Cardiac fibroblast (primary cell): ENCODE data around the gene BNIPL.

Source experiments
- DNase-seq, 2 donors: peaks; one replicate each; pipeline versions ENCODE4 v3.0.0 to v3.0.0-alpha.2; 2010; ENCODE audit warnings: low read depth in 2 of 2
- H3K4me3 ChIP-seq, 2 donors: replicated peaks in 1 of 2; 1 replicate in 1 of 2; 2 replicates in 1 of 2; pipeline ENCODE4 v1.5.1; 2011; ENCODE audit warnings: low read depth in 2 of 2, low read length in 2 of 2, mild to moderate bottlenecking in 2 of 2, moderate library complexity in 1 of 2
- TF ChIP-seq, protein P1 (sequence below): IDR thresholded peaks from one replicate; pipeline ENCODE4 v1.5.1; 2011; ENCODE audit warnings: low read depth, mild to moderate bottlenecking, low read length, inconsistent platforms

Gene BNIPL

DNA sequence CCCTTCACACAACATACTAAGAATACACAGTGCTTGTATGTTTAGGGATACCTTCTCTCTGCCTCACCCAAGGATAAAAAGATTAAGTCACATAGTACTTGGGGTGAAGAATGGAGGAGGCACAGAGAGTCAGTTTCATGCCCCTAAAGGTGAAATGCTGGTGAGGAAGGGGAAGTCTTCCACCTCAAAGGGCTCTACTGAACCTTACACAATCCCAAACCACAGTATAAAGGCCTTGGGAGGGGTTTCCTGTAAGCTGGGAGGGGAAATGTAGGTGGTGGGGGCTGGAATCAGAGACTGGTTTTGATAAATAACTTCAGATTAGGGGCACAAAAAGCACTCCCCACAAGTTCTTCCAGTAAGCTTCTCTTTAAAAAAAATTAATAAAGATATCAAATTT is 33.2 kb upstream of the BNIPL start:
- DNase-seq = no peak
- TF ChIP-seq, protein P1, sequence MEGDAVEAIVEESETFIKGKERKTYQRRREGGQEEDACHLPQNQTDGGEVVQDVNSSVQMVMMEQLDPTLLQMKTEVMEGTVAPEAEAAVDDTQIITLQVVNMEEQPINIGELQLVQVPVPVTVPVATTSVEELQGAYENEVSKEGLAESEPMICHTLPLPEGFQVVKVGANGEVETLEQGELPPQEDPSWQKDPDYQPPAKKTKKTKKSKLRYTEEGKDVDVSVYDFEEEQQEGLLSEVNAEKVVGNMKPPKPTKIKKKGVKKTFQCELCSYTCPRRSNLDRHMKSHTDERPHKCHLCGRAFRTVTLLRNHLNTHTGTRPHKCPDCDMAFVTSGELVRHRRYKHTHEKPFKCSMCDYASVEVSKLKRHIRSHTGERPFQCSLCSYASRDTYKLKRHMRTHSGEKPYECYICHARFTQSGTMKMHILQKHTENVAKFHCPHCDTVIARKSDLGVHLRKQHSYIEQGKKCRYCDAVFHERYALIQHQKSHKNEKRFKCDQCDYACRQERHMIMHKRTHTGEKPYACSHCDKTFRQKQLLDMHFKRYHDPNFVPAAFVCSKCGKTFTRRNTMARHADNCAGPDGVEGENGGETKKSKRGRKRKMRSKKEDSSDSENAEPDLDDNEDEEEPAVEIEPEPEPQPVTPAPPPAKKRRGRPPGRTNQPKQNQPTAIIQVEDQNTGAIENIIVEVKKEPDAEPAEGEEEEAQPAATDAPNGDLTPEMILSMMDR = no peak
- no peak overlapping the region for H3K4me3 ChIP-seq

DNA sequence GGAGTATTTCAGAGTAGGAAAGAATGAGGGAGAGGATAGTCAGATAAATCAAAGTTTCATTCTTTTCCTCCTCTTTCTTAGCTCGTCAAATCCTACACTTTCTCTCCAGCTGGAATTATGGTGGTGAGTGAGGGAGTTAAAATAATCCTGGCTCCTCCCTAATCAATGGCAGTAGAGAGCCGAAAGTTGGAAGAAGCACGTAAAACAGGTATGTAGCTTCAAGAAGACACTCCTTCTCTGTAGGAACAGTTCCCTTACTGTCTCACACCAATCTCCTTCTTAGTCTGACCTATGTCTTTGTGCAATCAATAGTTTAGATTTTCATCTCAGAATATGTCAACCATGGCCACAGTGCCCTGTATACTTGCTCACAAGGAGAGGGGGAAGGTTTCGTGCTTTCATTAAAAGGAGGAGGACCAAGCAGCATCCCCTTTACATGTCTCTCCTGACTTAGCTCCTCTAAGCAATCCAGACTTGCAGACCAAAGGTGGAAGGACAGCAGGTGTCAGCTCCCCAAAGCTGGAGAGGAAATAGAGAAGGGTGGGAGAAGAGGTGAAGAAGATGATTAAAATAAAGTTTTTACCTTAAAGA is 30.6 kb upstream of the BNIPL start:
- DNase-seq = no peak
- TF ChIP-seq, protein P1 = no peak
- H3K4me3 ChIP-seq = peak overlapping the region; percentile 61 to 63

DNA sequence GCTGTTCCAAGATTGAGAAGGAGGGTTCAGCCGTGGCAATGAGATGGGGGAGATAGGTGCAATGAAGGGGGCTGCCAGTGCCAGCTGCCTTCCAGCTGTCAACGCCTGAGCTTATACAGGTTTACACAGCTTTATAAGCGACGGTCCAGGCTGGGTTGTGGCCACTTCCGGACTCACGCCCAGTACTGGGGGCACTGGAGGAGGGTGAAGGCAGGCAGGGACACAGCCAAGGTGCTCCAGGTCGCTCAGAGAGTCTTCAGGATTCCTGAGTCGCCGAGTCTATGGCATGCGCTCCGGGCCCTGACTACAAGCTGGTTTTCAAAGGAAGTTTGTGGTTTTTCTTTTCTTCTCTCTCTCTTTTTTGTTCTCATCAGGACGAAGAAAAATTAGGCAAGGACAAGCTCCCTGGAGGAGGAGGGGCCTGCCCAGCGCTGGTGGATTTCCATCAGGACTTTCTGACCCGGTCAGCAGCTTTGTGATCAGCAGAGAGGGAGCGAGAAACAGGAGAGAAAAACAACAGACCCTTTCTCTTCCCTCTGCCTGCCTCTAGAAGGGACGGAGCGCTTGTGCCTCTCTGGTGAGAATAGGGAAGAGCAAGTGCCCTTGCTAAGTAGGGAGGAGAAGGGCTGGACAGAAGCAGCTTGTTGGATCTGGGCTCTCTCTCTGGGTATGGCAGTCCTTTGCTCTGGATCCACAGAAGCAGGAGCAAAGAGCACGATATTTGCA is 29.9 kb upstream of the BNIPL start, which contains the start of gene MINDY1:
Gene MINDY1, minus strand, starts transcription at position 576 of the 726 bp plus-strand sequence. CDS start 4,285 bp downstream, outside the sequence.
- peak; percentile 87 to 93 for DNase-seq
- peak within 1 kb of the TSS; percentile 61 to 63 for H3K4me3 ChIP-seq
- TF ChIP-seq, protein P1 = peak; percentile 65

DNA sequence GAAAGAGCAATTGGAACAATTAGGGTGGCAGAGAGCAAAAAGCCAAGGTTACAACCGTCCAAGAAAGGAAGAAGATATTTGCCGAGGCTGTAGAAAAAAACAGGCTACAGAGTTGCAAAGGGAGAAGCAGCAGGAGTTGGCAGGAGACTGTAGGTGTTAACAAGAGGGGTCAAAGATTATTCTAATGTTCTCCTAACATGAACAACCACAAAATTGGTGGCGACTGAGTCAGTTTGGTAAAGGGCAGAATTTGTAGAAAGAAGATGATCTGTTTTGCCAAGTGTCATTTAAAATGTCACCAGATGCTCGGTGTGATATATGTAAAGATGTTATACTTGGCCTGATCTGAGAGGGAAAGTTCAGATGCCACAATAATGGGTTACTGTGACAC is 28.5 kb upstream of the BNIPL start:
- H3K4me3 ChIP-seq = peak overlapping the region in 1 of 2 donors; percentile 2
- TF ChIP-seq, protein P1 = no peak
- DNase-seq = no peak

DNA sequence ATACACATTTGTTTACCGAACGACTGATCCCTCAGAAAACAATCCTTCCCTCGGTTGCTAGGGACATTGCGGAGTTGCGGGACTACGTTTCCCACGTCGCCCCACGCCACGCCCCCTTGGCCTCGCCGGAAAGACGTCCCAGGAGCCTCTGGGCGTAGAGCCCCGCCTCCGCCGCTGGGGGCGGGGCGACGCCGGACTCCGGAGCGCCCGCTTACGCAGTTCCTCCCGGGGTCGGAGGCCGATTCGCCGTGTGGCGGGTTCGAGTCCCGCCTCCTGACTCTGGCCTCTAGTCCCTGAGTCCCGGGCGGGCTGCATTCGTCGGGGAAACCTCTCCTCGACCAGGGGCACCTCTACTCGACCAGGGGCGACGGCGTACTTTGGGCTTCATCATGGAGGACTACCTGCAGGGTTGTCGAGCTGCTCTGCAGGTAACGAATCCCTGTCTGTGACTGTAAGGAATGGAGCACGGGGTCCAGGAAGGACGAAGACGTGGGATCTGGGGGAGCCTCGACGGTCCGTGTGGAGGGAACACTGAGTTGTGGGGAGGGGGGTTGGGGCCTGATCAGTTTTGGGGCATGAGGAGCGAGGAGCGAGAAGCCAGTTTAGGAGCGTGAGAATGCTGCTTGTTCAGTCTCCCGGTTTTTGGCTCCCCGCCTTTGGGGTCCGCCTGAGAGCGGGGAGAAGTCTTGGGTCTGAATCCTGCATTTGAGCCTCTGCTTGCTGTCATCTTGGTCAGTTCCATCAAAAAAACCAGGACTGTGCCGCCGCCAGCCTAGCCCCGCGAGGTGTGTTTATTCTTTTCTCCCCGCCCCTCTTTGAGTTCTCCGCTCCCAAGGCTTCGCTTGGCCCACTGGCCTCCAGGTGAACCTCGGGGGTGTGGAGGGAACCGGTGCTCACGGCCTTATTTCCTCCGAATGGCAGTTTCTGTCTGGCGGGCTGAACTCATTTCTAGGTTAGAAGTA is 27.9 kb upstream of the BNIPL start, which contains the start of gene PRUNE1:
Gene PRUNE1, plus strand, starts transcription at position 206 of the 962 bp plus-strand sequence. Its CDS starts 184 bp downstream, at position 390.
- peak within 1 kb of the TSS; percentile 81 to 99 for H3K4me3 ChIP-seq
- peak; percentile 98 to 99 for DNase-seq
- TF ChIP-seq, protein P1 = no peak

DNA sequence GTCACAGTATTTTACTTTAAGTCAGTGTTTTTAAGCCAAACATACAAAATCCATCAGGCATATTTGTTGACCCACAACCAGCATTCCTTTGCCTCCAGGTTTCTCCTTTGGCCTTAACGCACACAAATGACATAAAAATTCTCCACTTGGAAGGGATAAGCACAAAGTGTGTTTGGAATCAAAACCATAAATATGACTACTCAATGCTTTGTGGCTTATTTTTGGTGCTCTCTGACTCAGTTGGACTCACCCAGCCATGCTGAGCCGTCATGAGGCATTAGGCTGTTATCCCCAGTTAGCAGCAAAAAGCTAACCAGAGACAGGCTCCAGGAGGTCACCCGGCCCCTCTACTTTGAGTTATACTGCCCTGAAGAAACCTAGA is 27.2 kb upstream of the BNIPL start:
- peak in 1 of 2 donors; percentile 35 for DNase-seq
- H3K4me3 ChIP-seq = peak overlapping the region; percentile 81 to 99
- TF ChIP-seq, protein P1 = no peak
